HEK293 (cell line): ENCODE data around the gene LARGE1.

ENCODE experiments used
- CTCF ChIA-PET: fragments of 350-600 bp; formaldehyde crosslinking; extraction: SDS; loops from one replicate; lab custom pipeline; 2021; ENCODE audit warnings: antibody characterized with exemption; lab: Yijun Ruan, JAX
- POLR2A ChIA-PET: fragments of 300-600 bp; formaldehyde crosslinking; extraction: SDS; loops from one replicate; lab custom pipeline; 2020; ENCODE audit warnings: antibody characterized with exemption, inconsistent platforms; lab: Yijun Ruan, JAX
- H3K27ac ChIP-seq: fragments of 200-500 bp; sonication (Bioruptor generic); 2 replicates; pipeline ENCODE4 v1.5.1; 2014; ENCODE audit warnings: low read depth, low read length, control low read depth, inconsistent platforms; ENCODE audit errors: extremely low read depth
- H3K36me3 ChIP-seq, 2 experiments: fragments of 200-500 bp in 1 of 2; sonication (Bioruptor generic) in 1 of 2; 1 replicate in 1 of 2; 2 replicates in 1 of 2; pipeline ENCODE4 v1.5.1; 2014 to 2017; ENCODE audit warnings: inconsistent platforms in 2 of 2, low read length in 2 of 2; ENCODE audit not compliant: control insufficient read depth in 2 of 2, insufficient read depth in 1 of 2
- H3K4me1 ChIP-seq: fragments of 200-500 bp; sonication (Bioruptor generic); 2 replicates; pipeline ENCODE4 v1.5.1; 2014; ENCODE audit warnings: mild to moderate bottlenecking, low read length, inconsistent platforms; ENCODE audit not compliant: control insufficient read depth, insufficient read depth
- H3K4me3 ChIP-seq: 2 replicates; pipeline ENCODE4 v1.5.1; 2011; ENCODE audit warnings: low read depth, mild to moderate bottlenecking, control low read depth, low read length, moderate library complexity
- H3K9me3 ChIP-seq: fragments of 200-500 bp; sonication (Bioruptor generic); 2 replicates; pipeline ENCODE4 v1.5.1; 2014; ENCODE audit warnings: low read depth, low read length, inconsistent platforms; ENCODE audit not compliant: control insufficient read depth, insufficient read depth
- IKZF3 ChIP-seq: fragments of 450-650 bp; IDR thresholded peaks from 2 replicates; pipeline ENCODE4 v1.5.0; 2018; ENCODE audit warnings: missing biosample characterization, mild to moderate bottlenecking, missing genetic modification characterization, moderate library complexity
- KLF10 ChIP-seq: fragments of 450-650 bp; IDR thresholded peaks from 2 replicates; pipeline ENCODE4 v1.5.1; 2018; ENCODE audit warnings: missing biosample characterization, mild to moderate bottlenecking, missing genetic modification characterization
- MEIS1 ChIP-seq: sonication (generic); formaldehyde crosslinking; IDR thresholded peaks from 2 replicates; pipeline ENCODE4 v1.8.1; 2022; ENCODE audit warnings: missing genetic modification reagents, mild to moderate bottlenecking, borderline replicate concordance
- OSR2 ChIP-seq: fragments of 450-650 bp; formaldehyde crosslinking; IDR thresholded peaks from 2 replicates; pipeline ENCODE4 v1.5.1; 2016; ENCODE audit warnings: missing biosample characterization, missing genetic modification characterization
- PATZ1 ChIP-seq: fragments of 450-650 bp; formaldehyde crosslinking; IDR thresholded peaks from 2 replicates; pipeline ENCODE4 v1.5.1; 2016; ENCODE audit warnings: missing biosample characterization, missing genetic modification characterization
- PBX3 ChIP-seq: sonication (generic); formaldehyde crosslinking; IDR thresholded peaks from 2 replicates; pipeline ENCODE4 v1.8.1; 2022; ENCODE audit warnings: mild to moderate bottlenecking, moderate library complexity, missing genetic modification reagents
- PRDM10 ChIP-seq: fragments of 450-650 bp; formaldehyde crosslinking; IDR thresholded peaks from 2 replicates; pipeline ENCODE4 v1.5.1; 2016; ENCODE audit warnings: missing biosample characterization, missing genetic modification characterization
- SALL2 ChIP-seq: fragments of 450-650 bp; formaldehyde crosslinking; IDR thresholded peaks from 2 replicates; pipeline ENCODE4 v1.5.0; 2017; ENCODE audit warnings: missing biosample characterization, mild to moderate bottlenecking, missing genetic modification characterization, borderline replicate concordance
- SP7 ChIP-seq: fragments of 450-650 bp; formaldehyde crosslinking; IDR thresholded peaks from 2 replicates; pipeline ENCODE4 v1.5.1; 2016; ENCODE audit warnings: missing biosample characterization, missing genetic modification characterization
- YY2 ChIP-seq: fragments of 450-650 bp; formaldehyde crosslinking; IDR thresholded peaks from 2 replicates; pipeline ENCODE4 v1.5.1; 2016; ENCODE audit warnings: missing biosample characterization, missing genetic modification characterization
- ZNF10 ChIP-seq: fragments of 450-650 bp; formaldehyde crosslinking; IDR thresholded peaks from 2 replicates; pipeline ENCODE4 v1.5.1; 2017; ENCODE audit warnings: missing biosample characterization, missing genetic modification characterization
- ZNF138 ChIP-seq: fragments of 450-650 bp; formaldehyde crosslinking; IDR thresholded peaks from 2 replicates; pipeline ENCODE4 v1.5.1; 2016; ENCODE audit warnings: missing biosample characterization, missing genetic modification characterization, borderline replicate concordance
- ZNF157 ChIP-seq: fragments of 450-650 bp; formaldehyde crosslinking; IDR thresholded peaks from 2 replicates; pipeline ENCODE4 v1.5.1; 2016; ENCODE audit warnings: missing biosample characterization, missing genetic modification characterization
- ZNF19 ChIP-seq: fragments of 450-650 bp; formaldehyde crosslinking; IDR thresholded peaks from 2 replicates; pipeline ENCODE4; 2016; ENCODE audit warnings: missing biosample characterization, missing genetic modification characterization, low read depth
- ZNF2 ChIP-seq: fragments of 450-650 bp; formaldehyde crosslinking; IDR thresholded peaks from 2 replicates; pipeline ENCODE4 v1.5.1; 2016; ENCODE audit warnings: missing biosample characterization, missing genetic modification characterization
- ZNF302 ChIP-seq: fragments of 450-650 bp; formaldehyde crosslinking; IDR thresholded peaks from 2 replicates; pipeline ENCODE4 v1.5.1; 2016; ENCODE audit warnings: missing biosample characterization, missing genetic modification characterization, low read depth
- ZNF544 ChIP-seq: fragments of 450-650 bp; formaldehyde crosslinking; IDR thresholded peaks from 2 replicates; pipeline ENCODE4 v1.5.0; 2017; ENCODE audit warnings: missing biosample characterization, missing genetic modification characterization
- ZNF777 ChIP-seq: fragments of 450-650 bp; formaldehyde crosslinking; IDR thresholded peaks from 2 replicates; pipeline ENCODE4 v1.5.1; 2017; ENCODE audit warnings: missing biosample characterization, missing genetic modification characterization, borderline replicate concordance
- ZNF785 ChIP-seq: fragments of 450-650 bp; formaldehyde crosslinking; IDR thresholded peaks from 2 replicates; pipeline ENCODE4 v1.5.1; 2016; ENCODE audit warnings: missing biosample characterization, missing genetic modification characterization
- ZNF830 ChIP-seq: fragments of 450-650 bp; IDR thresholded peaks from 2 replicates; pipeline ENCODE4 v1.5.0; 2018; ENCODE audit warnings: missing biosample characterization, missing genetic modification characterization, low read depth, mild to moderate bottlenecking, moderate library complexity
- ZSCAN23 ChIP-seq: fragments of 450-650 bp; formaldehyde crosslinking; IDR thresholded peaks from 2 replicates; pipeline ENCODE4 v1.5.1; 2016; ENCODE audit warnings: missing biosample characterization, missing genetic modification characterization

The LARGE1 gene

GRCh38 chr22:33400061-33400840 is 520.0 kb downstream of the LARGE1 start:
- no peak overlapping the region for H3K4me3 ChIP-seq
- H3K27ac ChIP-seq, result no peak overlapping the region
- H3K4me1 ChIP-seq, result no peaks in the 10 kb centered on the region
- TF ChIP-seq KLF10 (tag by site-specific recombination) (no peak), IKZF3 (no peak), PATZ1 (no peak)
- ChIA-PET POLR2A (no interaction called here), CTCF (interaction anchor here (0.5 kb wide), 2 partner anchors 101 to 523 kb away, joined by 3 to 8 read pairs; no protein-coding TSS in a partner anchor)
- no peaks in the 10 kb centered on the region for H3K36me3 ChIP-seq
- no peaks in the 10 kb centered on the region for H3K9me3 ChIP-seq

GRCh38 chr22:33397381-33397907 is 522.8 kb downstream of the LARGE1 start:
- H3K27ac ChIP-seq, result no peak overlapping the region
- no peaks in the 10 kb centered on the region for H3K36me3 ChIP-seq
- TF ChIP-seq PATZ1, result no peak
- no peak for TF ChIP-seq YY2
- no peak for TF ChIP-seq ZNF19 (tag by site-specific recombination)
- no peak for TF ChIP-seq PBX3 (CRISPR knock-in tag)
- TF ChIP-seq ZNF302 (tag by site-specific recombination), result no peak
- TF ChIP-seq ZNF785 (tag by site-specific recombination), result no peak
- no peak for TF ChIP-seq ZNF777
- TF ChIP-seq ZNF138 (tag by site-specific recombination), result no peak
- ChIA-PET POLR2A (no interaction called here), CTCF (no interaction called here)
- no peaks in the 10 kb centered on the region for H3K4me1 ChIP-seq
- no peaks in the 10 kb centered on the region for H3K9me3 ChIP-seq
- H3K4me3 ChIP-seq, result no peak overlapping the region

GRCh38 chr22:33393432-33393831 is 526.8 kb downstream of the LARGE1 start:
- H3K4me1 ChIP-seq, result no peaks in the 10 kb centered on the region
- POLR2A ChIA-PET, result no interaction called here
- CTCF ChIA-PET, result interaction anchor here (0.6 kb wide), 1 partner anchor 120 kb away, joined by 4 read pairs; no protein-coding TSS in a partner anchor
- H3K4me3 ChIP-seq, result no peak overlapping the region
- no peak for TF ChIP-seq ZNF2
- no peak for TF ChIP-seq PRDM10 (tag by site-specific recombination)
- TF ChIP-seq ZNF830 (tag by site-specific recombination), result no peak
- TF ChIP-seq ZNF544 (tag by site-specific recombination), result no peak
- no peak for TF ChIP-seq OSR2
- no peak for TF ChIP-seq ZNF157 (tag by site-specific recombination)
- TF ChIP-seq SP7, result no peak
- TF ChIP-seq ZSCAN23, result no peak
- TF ChIP-seq ZNF10 (tag by site-specific recombination), result no peak
- no peak for TF ChIP-seq SALL2 (tag by site-specific recombination)
- TF ChIP-seq YY2, result no peak
- no peak for TF ChIP-seq MEIS1 (CRISPR knock-in tag)
- TF ChIP-seq, all 188 proteins: peak for 0
- H3K36me3 ChIP-seq, result no peaks in the 10 kb centered on the region
- H3K9me3 ChIP-seq, result no peaks in the 10 kb centered on the region
- H3K27ac ChIP-seq, result no peak overlapping the region
